Renal cortical epithelial cell (primary cell): Measurements from ENCODE around the gene MET. TPM values are rescaled to one million over a fixed set of nuclear protein-coding genes. Genes with fewer than 3 reads are reported as not detected.
"Not testable (repeated sequence)": the region's sequence is repeated elsewhere in the genome, so short reads cannot be mapped to it uniquely, and the experiment has no call there.

Experiments used
- DNase-seq: peaks from one replicate; pipeline ENCODE4 v3.0.0-alpha.2; 2011; ENCODE audit warnings: low read depth
- total RNA-seq: library from RNA; depleted of rRNA; stranded (reverse); fragments of >200 nt; gene quantifications from 2 replicates; pipeline ENCODE4 v1.2.3, GENCODE V29; 2014

Gene MET
- total RNA-seq, 1 donor from 2014 or later, result 255 TPM

- not testable (repeated sequence) for DNase-seq
Measured at GRCh38 chr7:116751070-116751469, 79.1 kb downstream of the MET start.

DNA sequence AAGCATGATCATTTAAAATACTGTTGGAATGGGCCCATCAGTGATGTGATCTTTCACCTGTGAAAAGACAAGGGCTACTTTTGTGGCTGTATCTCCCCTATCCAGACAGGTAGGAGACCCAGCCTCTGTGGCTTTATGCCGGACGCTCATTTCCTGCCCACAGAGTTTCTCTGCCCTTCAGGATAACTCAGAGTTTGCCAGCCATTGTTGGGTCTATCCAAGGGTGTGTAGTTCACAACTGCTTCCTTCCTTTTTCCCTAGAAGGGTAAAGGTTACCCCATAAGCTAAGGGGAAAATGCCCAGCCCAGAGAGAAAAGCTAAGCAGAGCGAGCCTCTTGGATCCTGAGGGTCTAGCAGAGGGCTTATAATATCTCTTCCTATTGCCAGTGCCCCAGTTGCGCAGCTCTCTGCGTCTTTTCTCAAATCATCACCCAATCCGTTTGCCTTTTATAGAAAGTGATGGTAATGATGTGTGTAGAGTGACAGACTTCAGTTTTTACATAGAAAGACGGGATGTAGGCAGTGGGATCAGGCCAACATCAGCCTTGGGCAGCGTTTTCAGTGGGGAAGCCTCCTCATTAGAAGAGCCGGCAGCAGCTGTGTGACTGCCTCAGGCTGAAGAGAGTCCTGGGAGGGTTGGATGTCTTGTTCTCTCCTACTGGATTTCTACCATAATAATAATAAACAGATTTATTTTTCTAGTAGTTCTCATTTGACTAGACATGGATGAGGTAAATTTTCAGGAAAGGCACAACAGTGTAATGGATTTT, 80.5 kb downstream of the MET start:
- DNase-seq, result no peak

DNA sequence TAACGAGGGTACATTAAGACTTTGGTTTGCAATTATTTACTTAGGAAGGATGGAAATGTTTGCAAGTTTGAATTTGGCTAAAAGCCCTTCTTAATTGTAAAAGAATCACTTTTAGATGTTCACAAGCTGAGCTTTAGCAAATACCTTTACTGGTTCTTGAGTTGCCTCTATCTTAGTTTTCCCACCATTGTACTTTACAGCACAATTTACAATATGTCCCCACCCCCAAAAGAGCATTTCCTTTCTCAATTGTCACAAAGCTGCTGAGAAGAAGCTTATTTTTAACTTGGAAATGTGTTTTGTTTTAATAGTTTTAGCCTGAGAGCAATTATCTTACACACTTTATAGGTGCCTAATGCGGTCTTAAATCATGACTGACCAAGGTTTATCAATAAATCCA, 81.1 kb downstream of the MET start:
- DNase-seq, result no peak

GRCh38 chr7:116754186-116754585, 82.2 kb downstream of the MET start:
- DNase-seq, result no peak

DNA sequence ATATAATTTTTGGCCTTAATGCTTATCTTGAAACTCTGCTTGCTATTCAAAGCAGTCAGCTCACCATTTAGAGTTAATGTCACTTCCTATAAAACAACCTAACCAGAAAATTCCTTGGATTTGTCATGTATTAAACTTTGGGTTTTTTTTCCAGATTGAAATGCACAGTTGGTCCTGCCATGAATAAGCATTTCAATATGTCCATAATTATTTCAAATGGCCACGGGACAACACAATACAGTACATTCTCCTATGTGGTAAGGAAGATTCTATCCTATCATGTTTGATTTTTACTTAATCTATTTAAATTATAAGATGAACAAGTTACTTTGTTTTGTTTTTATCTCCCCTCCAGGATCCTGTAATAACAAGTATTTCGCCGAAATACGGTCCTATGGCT, 85.3 kb downstream of the MET start:
- DNase-seq, result no peak

- not testable (repeated sequence) for DNase-seq
Measured at GRCh38 chr7:116759642-116760041, 87.6 kb downstream of the MET start.

GRCh38 chr7:116762971-116763370, 91.0 kb downstream of the MET start:
- DNase-seq, result no peak

DNA sequence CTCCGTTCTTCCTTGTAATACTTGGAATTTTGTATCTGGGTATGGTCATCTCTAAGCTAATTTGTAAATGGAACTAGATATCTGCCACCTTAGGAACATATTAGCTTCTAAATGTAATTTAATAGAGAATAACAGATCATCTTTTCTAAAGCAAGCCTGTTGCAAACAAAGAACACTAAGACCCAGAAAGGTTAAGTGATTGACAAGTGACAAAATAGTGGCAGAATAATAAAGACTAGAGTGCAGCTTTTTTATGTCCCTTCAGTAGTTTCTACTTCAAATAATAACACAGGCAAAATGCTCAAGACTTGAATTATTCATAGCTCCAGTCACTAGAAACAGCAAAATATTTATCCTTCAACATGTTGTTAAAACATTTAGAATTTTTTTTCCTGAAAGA, 91.7 kb downstream of the MET start:
- no peak for DNase-seq

DNA sequence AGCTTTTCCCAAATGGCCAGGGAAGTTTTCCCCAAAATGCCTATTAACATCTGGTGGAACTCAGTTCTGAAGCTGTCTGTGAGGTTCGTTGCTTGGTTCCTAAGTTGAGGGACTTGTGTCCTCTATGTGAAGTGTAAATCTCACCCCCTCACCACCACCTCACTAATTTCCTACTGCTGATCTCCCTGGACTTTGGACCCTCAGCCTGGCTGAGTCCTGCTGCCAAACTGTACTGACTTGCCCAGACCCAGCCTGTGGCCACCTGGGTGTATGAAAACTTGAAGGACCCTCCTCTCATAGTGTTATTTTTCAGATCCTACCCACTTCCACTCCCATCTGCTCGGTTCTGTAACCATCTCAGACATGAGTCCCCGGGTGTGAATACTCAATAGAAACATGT, 94.9 kb downstream of the MET start:
- DNase-seq, result no peak

- peak; percentile 81 for DNase-seq
Measured at GRCh38 chr7:116769546-116769945, 97.5 kb downstream of the MET start.

GRCh38 chr7:116770941-116771340, 98.9 kb downstream of the MET start:
- peak; percentile 50 for DNase-seq

DNA sequence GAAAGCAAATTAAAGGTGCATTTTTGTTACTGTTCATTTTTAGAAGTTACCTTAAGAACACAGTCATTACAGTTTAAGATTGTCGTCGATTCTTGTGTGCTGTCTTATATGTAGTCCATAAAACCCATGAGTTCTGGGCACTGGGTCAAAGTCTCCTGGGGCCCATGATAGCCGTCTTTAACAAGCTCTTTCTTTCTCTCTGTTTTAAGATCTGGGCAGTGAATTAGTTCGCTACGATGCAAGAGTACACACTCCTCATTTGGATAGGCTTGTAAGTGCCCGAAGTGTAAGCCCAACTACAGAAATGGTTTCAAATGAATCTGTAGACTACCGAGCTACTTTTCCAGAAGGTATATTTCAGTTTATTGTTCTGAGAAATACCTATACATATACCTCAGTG, 99.6 kb downstream of the MET start:
- peak; percentile 21 for DNase-seq

DNA sequence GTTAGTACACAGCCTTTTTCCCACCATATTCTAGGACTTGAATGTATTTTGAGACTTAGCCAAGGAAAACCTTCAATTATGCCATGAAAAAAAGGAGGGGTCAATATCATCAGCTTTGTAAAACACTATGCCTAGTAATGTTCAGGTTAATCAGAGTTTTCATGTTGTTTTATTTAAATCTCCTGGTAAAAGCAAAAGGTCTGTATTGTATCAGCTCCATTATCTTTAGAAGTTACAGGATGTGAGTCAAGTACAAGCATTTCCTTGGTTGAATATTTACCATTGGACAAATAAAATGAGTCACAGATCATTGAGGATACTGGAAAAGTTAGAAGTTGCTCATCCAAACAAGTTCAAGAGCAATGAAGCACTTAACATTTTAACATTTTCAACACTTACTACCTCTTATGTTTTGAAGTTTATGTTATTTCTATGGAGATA, 100.4 kb downstream of the MET start:
- DNase-seq, result peak; percentile 100

- no peak for DNase-seq
Measured at GRCh38 chr7:116772926-116773749, 101.1 kb downstream of the MET start.

- DNase-seq, result peak; percentile 27
Measured at GRCh38 chr7:116776046-116776445, 104.0 kb downstream of the MET start.

- DNase-seq, result peak; percentile 99
Measured at GRCh38 chr7:116776610-116777289, 104.8 kb downstream of the MET start.

DNA sequence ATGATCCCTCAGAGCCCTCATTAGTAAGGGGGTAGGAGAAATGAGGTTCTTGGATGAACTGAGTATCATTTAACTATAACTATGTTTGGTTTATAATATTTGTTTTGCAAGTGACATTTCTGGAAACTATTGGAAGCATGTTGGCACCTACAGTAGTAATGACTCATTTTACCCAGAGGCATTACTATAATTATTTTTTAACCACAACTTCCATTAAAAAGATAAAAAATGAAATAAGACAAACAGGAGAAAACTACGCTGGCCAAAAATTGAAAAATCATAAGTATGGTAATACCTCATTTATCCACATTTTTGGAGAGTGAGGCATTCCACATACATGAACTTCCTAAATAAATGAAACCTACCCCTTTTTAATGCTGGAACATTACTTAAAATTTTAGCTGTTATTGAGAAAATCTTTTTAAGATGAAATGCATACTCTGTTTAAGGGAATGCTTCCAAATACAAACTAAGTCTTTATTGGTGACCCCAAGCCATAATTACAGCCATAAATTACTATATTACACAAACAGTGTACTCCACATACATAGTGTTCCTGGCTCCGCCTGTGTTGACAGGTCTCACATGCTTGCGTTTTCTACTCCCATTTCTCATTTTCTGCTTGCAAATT, 105.8 kb downstream of the MET start:
- DNase-seq, result peak; percentile 69

DNA sequence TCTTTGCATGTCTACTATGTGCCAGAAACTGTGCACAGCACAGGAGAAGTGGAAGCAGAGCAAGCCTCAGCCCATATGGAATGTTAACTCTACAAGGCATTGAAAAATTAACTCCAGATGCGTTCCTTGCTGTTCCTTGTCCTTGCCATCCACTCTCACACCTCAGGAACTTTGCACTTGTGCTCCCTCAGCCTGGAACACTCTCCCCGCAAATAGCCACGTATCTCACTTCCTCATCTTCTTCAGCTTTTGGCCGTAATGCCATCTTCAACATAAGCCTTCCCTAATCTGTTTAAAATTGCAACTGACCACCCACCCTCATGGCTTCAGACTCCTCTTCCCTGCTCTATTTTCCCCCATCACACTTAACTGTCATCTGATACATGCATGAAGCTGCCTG, 107.2 kb downstream of the MET start:
- DNase-seq, result no peak

DNA sequence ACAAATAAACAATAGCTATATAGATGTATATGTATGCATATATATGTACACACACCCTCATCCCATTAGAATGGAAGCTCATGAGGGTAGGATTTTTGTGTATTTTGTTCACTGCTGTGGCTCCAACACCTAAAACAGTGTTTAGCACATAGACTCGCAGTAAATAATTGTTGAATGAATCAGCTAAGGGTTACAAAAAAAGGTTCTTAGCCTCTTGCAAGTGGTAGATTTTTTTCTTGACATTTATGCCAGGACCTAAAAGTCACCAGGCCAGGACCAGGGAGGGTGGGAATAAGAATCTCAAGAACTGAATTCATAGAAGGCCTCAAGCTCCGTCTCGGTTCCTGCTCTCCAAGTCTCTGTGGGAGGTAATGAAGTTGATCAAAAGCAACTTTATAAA, 107.9 kb downstream of the MET start:
- peak; percentile 90 for DNase-seq

DNA sequence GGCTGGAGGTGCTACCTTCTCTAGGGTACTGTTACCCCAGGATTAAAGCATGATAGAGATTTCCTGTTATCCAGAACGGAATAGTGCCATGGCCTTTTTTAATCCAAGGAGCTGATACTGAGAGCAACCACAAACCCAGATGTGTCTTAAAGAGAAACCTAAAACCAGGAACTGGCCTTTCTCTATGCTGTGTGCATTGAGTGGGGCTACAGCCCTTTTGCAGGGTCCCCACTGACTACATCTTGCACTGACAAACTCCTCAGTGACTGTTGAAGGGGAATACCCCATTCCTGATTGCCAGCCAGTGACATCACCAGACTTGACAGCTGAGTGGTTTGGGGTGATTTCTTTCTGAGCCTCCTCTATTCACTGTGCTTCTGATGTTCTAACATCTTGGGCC, 108.5 kb downstream of the MET start:
- DNase-seq, result no peak

DNA sequence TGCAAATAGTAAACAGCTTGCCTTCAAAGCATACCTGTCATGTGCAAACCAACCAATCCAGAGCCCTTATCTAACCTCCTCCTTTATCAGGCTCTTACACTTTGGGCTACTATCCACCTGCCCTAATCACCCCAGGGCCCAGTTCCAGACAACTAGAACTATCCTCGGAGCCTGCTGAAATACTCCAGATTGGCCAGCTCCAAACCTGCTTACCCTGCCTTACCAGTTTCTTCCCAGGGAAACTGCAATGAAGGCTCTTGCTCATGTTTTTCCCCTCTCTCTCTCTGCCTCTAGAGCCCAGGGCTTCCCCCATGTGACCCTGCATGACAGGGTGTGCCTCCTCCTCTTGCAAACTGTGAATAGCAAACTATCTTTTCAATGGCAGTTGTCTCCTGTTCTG, 109.0 kb downstream of the MET start:
- peak; percentile 30 for DNase-seq

DNA sequence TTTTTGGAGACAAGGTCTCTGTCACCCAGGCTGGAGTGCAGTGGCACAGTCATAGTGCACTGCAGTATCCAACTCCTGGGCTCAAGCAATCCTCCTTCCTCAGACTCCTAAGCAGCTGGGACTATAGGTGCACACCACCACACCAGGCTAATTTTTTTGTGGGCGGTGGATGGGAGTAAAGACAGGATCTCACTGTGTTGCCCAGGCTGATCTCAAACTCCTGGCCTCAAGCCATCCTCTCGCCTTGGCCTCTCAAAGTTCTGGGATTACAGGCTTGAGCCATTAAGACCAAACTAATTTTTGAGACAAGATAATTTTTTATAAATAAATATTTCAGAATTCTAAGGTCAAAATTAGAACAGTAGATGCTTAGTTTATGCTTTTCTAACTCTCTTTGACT, 109.6 kb downstream of the MET start:
- DNase-seq, result no peak
